Endometrial microvascular endothelial cells (primary cell): ENCODE measurements around the gene OLFML2A. TPM values are rescaled to one million over a fixed set of nuclear protein-coding genes. Genes with fewer than 3 reads are reported as not detected.

Experiments
- in situ Hi-C: cut with HindIII; loops from 2 replicates; pipeline ENCODE4 v1.10.0; 2017; ENCODE audit warnings: low sequenced_read_pairs, low pct_unique_long_range_greater_than_20kb; ENCODE audit errors: inconsistent ontology term
- total RNA-seq: library from RNA; depleted of rRNA; stranded (reverse); fragments of >200 nt; gene quantifications from one replicate; pipeline ENCODE4 v1.2.3, GENCODE V29; 2015; ENCODE audit errors: inconsistent ontology term

Gene OLFML2A
- total RNA-seq, 1 donor from 2014 or later: not detected

DNA sequence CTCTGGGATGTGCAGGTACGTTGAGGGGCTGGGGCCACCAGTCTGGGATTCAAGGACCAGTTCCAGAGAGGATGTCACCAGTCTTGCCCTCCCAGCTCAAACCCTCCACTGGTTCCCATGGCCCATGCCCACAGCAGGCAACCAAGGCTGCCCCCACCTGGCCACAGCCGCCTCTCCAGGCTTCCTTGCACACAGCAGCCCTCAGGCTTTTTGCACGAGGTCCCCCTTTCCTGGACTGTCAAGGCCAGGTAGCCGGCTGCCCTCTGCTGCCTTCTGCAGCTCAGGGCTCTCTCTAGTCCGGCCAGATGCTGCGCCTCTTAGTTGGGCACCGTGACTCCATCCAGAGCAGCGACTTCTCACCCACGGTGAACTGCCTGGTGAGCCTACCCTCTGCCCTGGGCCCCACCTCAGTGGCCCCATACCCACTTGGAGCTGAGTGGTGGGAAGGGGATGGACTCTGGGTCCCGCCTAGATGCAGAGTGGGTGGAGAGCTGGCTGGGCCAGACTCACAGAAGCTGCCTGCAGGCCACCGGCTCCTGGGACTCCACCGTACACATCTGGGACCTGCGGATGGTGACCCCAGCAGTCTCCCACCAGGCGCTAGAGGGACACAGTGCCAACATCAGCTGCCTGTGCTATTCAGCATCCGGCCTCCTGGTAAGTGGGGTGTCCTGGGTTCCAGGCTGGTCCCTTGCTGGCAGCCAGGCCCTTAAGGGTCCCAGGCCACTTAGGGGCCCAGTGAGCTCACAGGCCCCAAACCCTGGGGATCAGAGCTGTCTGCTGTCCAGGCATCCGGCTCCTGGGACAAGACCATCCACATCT lies 79.2 kb downstream of the OLFML2A start:
- in situ Hi-C loops: loop anchor here (25.0 kb wide), 1 partner anchor 94 kb away; the partner anchor contains the start of gene NR6A1

DNA sequence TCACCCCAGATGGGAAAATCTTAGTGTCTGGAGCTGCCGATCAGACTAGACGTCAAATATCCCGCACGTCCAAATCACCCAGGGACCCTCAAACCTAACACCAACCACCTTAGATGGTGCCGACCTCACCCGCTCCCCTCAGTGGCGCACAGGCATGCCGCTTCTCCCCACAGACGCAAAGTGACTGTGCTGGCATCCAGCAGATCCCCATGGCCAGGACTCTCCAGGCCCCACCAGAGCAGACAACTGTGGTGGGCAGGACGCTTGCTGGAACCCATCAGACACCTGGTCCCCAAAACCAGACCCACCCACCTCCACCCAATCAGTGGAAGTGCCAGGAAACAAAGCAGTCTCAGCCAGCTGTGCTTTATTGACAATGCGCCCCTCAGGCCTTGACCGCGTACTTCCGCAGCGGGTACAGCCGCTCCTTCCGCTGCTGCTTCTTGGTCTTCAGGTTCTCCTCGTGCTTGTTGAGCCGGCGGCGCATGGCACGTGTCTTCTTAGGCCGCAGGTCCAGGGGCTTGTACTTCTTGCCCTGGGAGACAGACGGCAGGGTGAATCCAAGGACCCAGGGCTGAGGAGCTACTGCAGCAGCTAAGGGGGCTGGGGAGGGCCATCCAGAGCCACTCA lies 80.7 kb downstream of the OLFML2A start:
- in situ Hi-C loops: loop anchor here (25.0 kb wide), 1 partner anchor 95 kb away; the partner anchor contains the start of gene NR6A1

DNA sequence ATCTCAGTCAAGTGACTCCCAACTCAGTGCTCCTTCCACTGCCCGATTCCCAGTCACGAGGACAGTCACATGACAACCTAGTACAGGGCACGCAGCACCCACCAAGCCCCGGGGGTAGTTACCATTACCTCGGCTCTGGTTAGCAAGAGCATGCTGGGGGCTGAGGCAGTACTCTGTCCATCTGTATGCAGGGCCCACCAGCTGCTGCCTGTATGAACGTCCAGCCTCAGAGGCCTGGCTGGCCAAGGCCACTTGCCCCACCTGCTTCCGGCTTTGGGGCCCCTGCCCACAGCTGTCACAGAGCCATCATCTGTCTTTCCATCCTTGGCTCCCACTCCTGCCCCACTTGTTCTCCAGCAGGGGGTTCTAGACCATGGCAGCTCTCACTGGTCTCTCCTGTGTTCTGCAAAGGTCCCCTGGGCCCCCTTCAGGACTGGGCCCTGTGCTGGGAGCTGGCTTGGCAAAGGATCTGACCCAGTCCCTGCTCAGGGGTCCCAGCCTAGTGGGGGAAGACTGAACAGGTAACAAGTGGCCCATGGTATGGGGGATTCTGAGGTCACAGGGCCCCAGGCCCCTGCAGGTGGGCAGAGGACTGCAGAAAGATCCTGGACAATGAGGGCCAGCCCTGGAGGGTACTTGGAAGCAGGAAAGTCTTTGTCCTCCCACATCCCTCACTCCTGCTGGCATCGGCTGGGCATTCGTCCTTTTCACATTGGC lies 81.6 kb downstream of the OLFML2A start:
- in situ Hi-C loops: loop anchor here (25.0 kb wide), 1 partner anchor 96 kb away; the partner anchor contains the start of gene NR6A1

DNA sequence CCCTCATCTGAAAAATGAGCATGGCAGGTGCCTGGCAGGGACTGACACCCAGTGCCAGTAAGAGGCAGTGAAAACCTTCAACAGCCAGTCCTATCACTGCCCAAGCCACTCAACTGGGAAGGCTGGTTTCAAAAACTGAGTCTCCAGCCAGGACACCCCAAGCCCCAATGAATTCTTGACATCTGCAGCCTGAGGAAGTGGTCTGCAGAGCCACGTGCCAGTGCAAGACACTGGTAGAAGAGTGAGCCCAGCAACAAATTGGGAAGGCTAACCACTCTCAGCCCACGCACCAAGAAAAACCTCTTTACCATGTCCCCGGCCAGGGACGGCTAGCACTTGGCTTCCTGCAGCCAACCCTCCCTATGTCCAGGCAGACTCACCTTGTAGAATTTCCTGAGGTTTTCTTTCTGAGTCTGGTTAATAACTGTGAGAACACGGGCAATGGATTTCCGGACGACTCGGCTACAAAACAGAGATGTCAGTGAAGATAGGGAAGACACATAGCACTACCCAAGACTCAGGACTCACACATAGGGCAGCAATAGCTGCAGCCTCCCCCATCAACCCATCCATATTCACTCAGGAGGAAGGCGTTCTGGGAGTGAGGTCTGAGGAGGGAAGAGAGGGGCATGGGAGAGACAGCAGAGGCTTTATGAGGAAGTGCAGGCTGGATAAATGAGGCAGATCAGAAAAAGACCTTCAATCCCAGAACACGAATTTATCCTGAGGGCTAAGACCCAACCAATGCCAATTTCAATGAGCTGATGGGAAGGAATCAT lies 83.1 kb downstream of the OLFML2A start:
- in situ Hi-C loops: loop anchor here (25.0 kb wide), 1 partner anchor 98 kb away; the partner anchor contains the start of gene NR6A1

DNA sequence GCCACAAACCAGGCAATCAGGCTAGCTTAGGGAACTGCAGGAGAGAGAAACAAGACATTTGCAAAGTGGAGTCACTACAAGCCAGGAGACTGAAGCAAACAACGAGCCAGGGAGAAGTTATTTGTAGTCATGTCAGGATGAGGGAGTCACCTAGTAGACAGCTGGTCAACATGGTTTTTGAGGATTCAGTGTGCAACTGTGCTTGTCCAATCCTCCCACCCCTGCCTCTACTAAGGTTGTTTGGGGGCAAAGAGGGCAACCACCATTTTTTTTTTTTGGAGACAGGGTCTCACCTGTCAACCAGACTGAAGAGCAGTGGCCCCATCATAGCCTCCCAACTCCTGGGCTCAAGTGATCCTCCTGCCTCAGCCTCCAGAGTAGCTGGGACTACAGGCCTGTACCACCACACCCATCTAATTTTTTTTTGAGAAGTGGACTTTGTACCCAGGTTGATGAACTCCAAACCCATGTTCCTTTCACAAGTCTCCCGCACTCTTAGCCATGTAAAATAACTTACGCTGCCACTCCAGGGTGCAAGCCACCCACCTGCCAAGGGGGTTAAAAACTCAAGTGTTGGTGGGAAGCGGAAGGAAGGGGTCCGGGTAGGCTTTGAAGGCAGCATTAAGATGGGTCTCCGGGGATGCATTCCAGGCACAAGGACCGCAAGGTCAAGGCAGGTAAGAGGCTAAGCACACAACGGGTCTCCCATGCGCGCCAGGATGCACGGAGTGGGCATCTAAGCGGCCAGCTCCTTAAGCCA lies 83.8 kb downstream of the OLFML2A start:
- in situ Hi-C loops: loop anchor here (25.0 kb wide), 1 partner anchor 98 kb away; the partner anchor contains the start of gene NR6A1

DNA sequence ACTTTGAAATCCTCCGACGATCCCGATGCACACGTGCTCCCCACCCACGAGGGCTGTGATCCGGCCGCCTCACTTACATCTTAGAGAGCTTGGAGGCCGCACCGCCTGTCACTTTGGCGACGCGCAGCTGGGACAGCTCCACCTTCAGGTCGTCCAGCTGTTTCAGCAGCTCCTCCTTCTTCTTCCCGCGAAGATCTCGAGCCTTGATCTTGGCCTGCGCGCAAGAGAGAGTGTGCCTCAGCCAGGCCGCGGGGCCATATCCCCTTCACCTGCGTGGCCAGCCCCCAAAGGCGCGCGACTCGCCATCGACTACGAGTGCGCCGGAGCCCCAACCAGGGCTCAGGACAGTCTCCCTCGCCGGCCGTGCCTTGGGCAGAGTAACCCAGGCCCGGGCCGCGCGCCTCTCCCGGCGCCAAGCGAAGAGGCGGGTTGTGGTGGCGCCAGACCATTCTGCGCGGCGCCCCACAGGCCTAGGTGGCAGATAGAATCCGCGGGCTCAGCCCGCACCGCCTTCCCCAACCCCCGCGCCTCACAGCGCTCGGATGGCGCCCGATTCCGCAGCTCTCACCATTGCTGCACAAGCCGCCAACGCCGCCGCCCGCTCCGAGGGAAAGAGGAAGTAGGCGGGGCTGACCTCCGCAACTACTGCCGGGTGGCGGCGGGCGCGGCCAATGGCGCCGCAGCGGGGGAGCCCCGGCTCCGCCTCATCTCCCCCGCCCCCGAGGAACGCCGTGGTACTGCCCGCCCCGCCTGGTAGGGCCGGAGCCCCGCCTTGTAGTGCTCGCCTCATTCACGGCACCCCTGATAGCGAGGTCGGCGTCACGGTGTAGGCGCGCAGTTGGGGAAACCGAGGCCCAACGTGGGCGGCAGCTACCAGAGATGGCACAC lies 84.7 kb downstream of the OLFML2A start, which contains the start of the genes ARPC5L and RPL35:
Gene ARPC5L (plus strand): TSS at position 789 of the 888 bp plus-strand sequence. CDS start 7,161 bp downstream, outside the sequence.
Gene RPL35 (minus strand): TSS at position 616 of the 888 bp plus-strand sequence. CDS start 45 bp downstream, at position 571.
- in situ Hi-C loops: loop anchor here (25.0 kb wide), 1 partner anchor 99 kb away; the partner anchor contains the start of gene NR6A1

DNA sequence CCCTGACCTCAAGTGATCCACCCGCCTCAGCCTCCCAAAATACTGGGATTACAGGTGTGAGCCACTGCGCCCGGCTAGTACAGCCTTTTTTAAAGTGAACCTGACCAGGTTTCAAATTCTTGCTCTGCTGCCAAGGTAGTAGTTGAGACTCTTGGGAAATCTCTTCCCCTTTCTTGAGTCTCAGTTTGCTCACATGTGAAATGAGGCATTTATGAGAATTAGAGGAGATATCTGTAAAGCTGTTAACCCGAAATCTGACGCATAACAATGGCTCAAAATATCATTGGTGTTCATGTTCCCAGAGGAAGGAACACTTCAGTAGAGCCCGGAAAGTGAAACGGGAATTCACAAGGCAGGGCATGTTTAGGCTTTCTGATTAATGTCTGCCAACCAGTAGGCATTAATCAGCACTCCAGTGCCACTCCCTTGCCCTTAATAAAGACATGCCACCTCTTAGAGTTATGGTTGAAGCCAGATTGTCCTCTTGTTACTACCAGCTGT lies 86.5 kb downstream of the OLFML2A start:
- in situ Hi-C loops: loop anchor here (25.0 kb wide), 1 partner anchor 101 kb away; the partner anchor contains the start of gene NR6A1

Other genes starting within 250 kb of the OLFML2A start
- gene NR6A1, start 5.8 kb upstream of the OLFML2A start, total RNA-seq: 0.19 TPM
- not detected for gene WDR38, start 76.3 kb downstream of the OLFML2A start, total RNA-seq
- 2,417 TPM for gene RPL35, start 84.8 kb downstream of the OLFML2A start, total RNA-seq
- 48.2 TPM for gene ARPC5L, start 85.0 kb downstream of the OLFML2A start, total RNA-seq
- 15.4 TPM for gene GOLGA1, start 163.9 kb downstream of the OLFML2A start, total RNA-seq